ENCODE measurements around the gene ZNF652. TPM values are rescaled to one million over a fixed set of nuclear protein-coding genes. Genes with fewer than 3 reads are reported as not detected.

Gene ZNF652
- total RNA-seq, 2 donors from 2014 or later: 59.7 to 88.5 TPM

GRCh38 chr17:49381793-49382192, 19.7 kb upstream of the ZNF652 start:
- H3K4me1 ChIP-seq (replicated peaks): no peaks in the 10 kb centered on the region

GRCh38 chr17:49381033-49381432, 19.0 kb upstream of the ZNF652 start:
- TF ChIP-seq POLR2AphosphoS5 (IDR thresholded peaks at IDR 0.05) (no peak), POLR2A (IDR thresholded peaks at IDR 0.05) (no peak)
- TF ChIP-seq, protein P1, sequence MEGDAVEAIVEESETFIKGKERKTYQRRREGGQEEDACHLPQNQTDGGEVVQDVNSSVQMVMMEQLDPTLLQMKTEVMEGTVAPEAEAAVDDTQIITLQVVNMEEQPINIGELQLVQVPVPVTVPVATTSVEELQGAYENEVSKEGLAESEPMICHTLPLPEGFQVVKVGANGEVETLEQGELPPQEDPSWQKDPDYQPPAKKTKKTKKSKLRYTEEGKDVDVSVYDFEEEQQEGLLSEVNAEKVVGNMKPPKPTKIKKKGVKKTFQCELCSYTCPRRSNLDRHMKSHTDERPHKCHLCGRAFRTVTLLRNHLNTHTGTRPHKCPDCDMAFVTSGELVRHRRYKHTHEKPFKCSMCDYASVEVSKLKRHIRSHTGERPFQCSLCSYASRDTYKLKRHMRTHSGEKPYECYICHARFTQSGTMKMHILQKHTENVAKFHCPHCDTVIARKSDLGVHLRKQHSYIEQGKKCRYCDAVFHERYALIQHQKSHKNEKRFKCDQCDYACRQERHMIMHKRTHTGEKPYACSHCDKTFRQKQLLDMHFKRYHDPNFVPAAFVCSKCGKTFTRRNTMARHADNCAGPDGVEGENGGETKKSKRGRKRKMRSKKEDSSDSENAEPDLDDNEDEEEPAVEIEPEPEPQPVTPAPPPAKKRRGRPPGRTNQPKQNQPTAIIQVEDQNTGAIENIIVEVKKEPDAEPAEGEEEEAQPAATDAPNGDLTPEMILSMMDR (IDR thresholded peaks at IDR 0.05): no peak
- DNase-seq (ENCODE audit: low spot score): no peak
- Histone ChIP-seq H3K36me3 (no peaks in the 10 kb centered on the region), H3K4me1 (replicated peaks) (no peaks in the 10 kb centered on the region), H3K9me3 (no peaks in the 10 kb centered on the region), H3K4me3 (no peak overlapping the region), H3K27me3 (replicated peaks; ENCODE audit: insufficient read depth) (no peaks in the 10 kb centered on the region), H3K27ac (no peak overlapping the region)
- intact Hi-C loops (cut with DNase I): no loop called here
- 55% methylated on average over 1 of the region's 1 CpG for WGBS

More at GRCh38 chr17:49381793-49382192, 19.7 kb upstream of the ZNF652 start:
- no peak for DNase-seq (ENCODE audit: low spot score)
- intact Hi-C loops (cut with DNase I): no loop called here
- TF ChIP-seq, protein P1 (IDR thresholded peaks at IDR 0.05): no peak
- TF ChIP-seq POLR2A (IDR thresholded peaks at IDR 0.05) (no peak), POLR2AphosphoS5 (IDR thresholded peaks at IDR 0.05) (no peak)
- Histone ChIP-seq H3K36me3 (no peaks in the 10 kb centered on the region), H3K27ac (no peak overlapping the region), H3K27me3 (replicated peaks; ENCODE audit: insufficient read depth) (no peaks in the 10 kb centered on the region), H3K9me3 (no peaks in the 10 kb centered on the region), H3K4me3 (no peak overlapping the region)
- 75% methylated on average over 5 of the region's 5 CpGs for WGBS

DNA sequence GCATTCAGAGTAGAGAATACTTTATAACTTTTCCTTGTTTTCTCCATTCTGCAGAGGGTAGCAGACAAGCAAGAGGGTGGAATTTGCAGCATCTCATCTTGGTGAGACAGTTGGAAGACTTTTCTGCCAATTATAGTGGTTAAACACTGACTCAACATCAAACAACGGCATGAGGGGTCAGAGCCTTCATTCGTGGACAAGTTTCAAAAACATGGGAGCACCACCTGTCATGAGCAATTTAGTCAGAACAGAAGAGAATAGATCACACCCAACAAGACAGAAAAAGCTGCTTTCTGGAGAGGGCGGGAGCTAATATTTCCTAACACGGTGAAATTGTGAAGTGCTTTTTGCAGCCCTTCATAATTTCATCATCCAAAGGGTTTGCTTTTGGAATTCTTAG, 17.9 kb upstream of the ZNF652 start:
- intact Hi-C loops (cut with DNase I): no loop called here
- Histone ChIP-seq H3K4me1 (replicated peaks) (no peaks in the 10 kb centered on the region), H3K4me3 (no peak overlapping the region), H3K9me3 (no peaks in the 10 kb centered on the region), H3K36me3 (no peaks in the 10 kb centered on the region), H3K27ac (no peak overlapping the region), H3K27me3 (replicated peaks; ENCODE audit: insufficient read depth) (no peaks in the 10 kb centered on the region)
- no peak for DNase-seq (ENCODE audit: low spot score)
- TF ChIP-seq POLR2AphosphoS5 (IDR thresholded peaks at IDR 0.05) (no peak), POLR2A (IDR thresholded peaks at IDR 0.05) (no peak)
- TF ChIP-seq, protein P1 (IDR thresholded peaks at IDR 0.05): no peak
- 72% methylated on average over 4 of the region's 4 CpGs for WGBS

GRCh38 chr17:49378311-49378710, 16.3 kb upstream of the ZNF652 start:
- intact Hi-C loops (cut with DNase I): no loop called here
- H3K27me3 ChIP-seq (replicated peaks; ENCODE audit: insufficient read depth): no peaks in the 10 kb centered on the region
- H3K4me1 ChIP-seq (replicated peaks): no peaks in the 10 kb centered on the region
- no peak for DNase-seq (ENCODE audit: low spot score)
- no peak overlapping the region for H3K27ac ChIP-seq
- H3K36me3 ChIP-seq: no peaks in the 10 kb centered on the region
- H3K4me3 ChIP-seq: no peak overlapping the region
- no peak for TF ChIP-seq POLR2AphosphoS5 (IDR thresholded peaks at IDR 0.05)
- no peak for TF ChIP-seq POLR2A (IDR thresholded peaks at IDR 0.05)
- TF ChIP-seq, protein P1 (IDR thresholded peaks at IDR 0.05): no peak
- no peaks in the 10 kb centered on the region for H3K9me3 ChIP-seq
- 85% methylated on average over 5 of the region's 5 CpGs for WGBS

- WGBS: 100% methylated on average over 1 of the region's 1 CpG
- DNase-seq (ENCODE audit: low spot score): no peak
These were observed 13.5 kb upstream of the ZNF652 start for GRCh38 chr17:49375544-49375943.

More at GRCh38 chr17:49375544-49375943, 13.5 kb upstream of the ZNF652 start:
- H3K36me3 ChIP-seq: no peaks in the 10 kb centered on the region
- no peak for TF ChIP-seq POLR2AphosphoS5 (IDR thresholded peaks at IDR 0.05)
- TF ChIP-seq POLR2A (IDR thresholded peaks at IDR 0.05): no peak
- TF ChIP-seq, protein P1 (IDR thresholded peaks at IDR 0.05): no peak
- intact Hi-C loops (cut with DNase I): no loop called here
- no peaks in the 10 kb centered on the region for H3K27me3 ChIP-seq (replicated peaks; ENCODE audit: insufficient read depth)
- H3K9me3 ChIP-seq: no peaks in the 10 kb centered on the region
- no peak overlapping the region for H3K27ac ChIP-seq
- H3K4me1 ChIP-seq (replicated peaks): no peaks in the 10 kb centered on the region
- H3K4me3 ChIP-seq: no peak overlapping the region

Measured in prostate gland (tissue), 2 donors.